Kidney (tissue), 14 donors: ENCODE measurements around the gene PPP1R11. TPM values are rescaled to one million over a fixed set of nuclear protein-coding genes. Genes with fewer than 3 reads are reported as not detected.
"Not testable (repeated sequence)": the region's sequence is repeated elsewhere in the genome, so short reads cannot be mapped to it uniquely, and the experiment has no call there.

Source experiments
- DNase-seq, 5 donors: peaks; one replicate each; pipeline ENCODE4 v3.0.0-alpha.2; 2013 to 2020
- FAIRE-seq: peaks from 2 replicates; lab custom pipeline; 2012; peaks lifted over from hg19 to GRCh38; lab: Jason Lieb, UNC
- H3K27ac ChIP-seq, 2 donors: one replicate each; pipeline ENCODE4 v1.7.0; 2013; ENCODE audit warnings: low read depth in 2 of 2, low read length in 2 of 2, inconsistent platforms in 1 of 2
- H3K27me3 ChIP-seq: one replicate; pipeline ENCODE4 v1.7.1; 2013; ENCODE audit warnings: low read length, inconsistent platforms; ENCODE audit not compliant: control insufficient read depth, insufficient read depth
- H3K36me3 ChIP-seq, 3 donors: one replicate each; pipeline versions ENCODE4 v1.7.0 to v1.7.1; 2013; ENCODE audit warnings: low read length in 3 of 3, control low read depth in 1 of 3, inconsistent platforms in 1 of 3; ENCODE audit not compliant: insufficient read depth in 3 of 3, control insufficient read depth in 2 of 3
- H3K4me1 ChIP-seq, 3 donors: one replicate each; pipeline versions ENCODE4 v1.7.0 to v1.7.1; 2013; ENCODE audit warnings: low read length in 3 of 3, inconsistent platforms in 1 of 3, low read depth in 1 of 3; ENCODE audit not compliant: control insufficient read depth in 2 of 3, insufficient read depth in 2 of 3
- H3K4me3 ChIP-seq, 3 donors: one replicate each; pipeline versions ENCODE4 v1.7.0 to v1.8.1; 2013; ENCODE audit warnings: low read length in 3 of 3, control low read depth in 1 of 3, inconsistent platforms in 1 of 3
- H3K9ac ChIP-seq, 3 donors: one replicate each; pipeline versions ENCODE4 v1.7.0 to v1.7.1; 2013; ENCODE audit warnings: low read length in 3 of 3, control low read depth in 1 of 3, inconsistent platforms in 1 of 3
- H3K9me3 ChIP-seq, 3 donors: one replicate each; pipeline versions ENCODE4 v1.7.0 to v1.7.1; 2013; ENCODE audit warnings: low read length in 3 of 3, control low read depth in 1 of 3, inconsistent platforms in 1 of 3; ENCODE audit not compliant: control insufficient read depth in 2 of 3, insufficient read depth in 1 of 3
- intact Hi-C: fragments of 100-400 bp; cut with DNase I; formaldehyde crosslinking; loops from one replicate; pipeline ENCODE4 v1.11.1; 2022
- polyA plus RNA-seq: library from polyadenylated mRNA; stranded (reverse); fragments of 350-450 nt; fragmentation: Illumina TruSeq; extraction: RNeasy Lipid Tissue Mini Kit (QIAGEN cat#74804); gene quantifications from one replicate; pipeline ENCODE4 v1.2.3, GENCODE V29; 2014; ENCODE audit warnings: low read depth, low replicate concordance; ENCODE audit not compliant: insufficient read depth
- total RNA-seq: library from RNA; stranded (reverse); fragmentation: NEBNext Ultra II Directional; extraction: Animal tissue kit (Norgen Biotek cat#: 25700); gene quantifications from one replicate; pipeline ENCODE4 v1.2.1, GENCODE V29; 2021
- TF ChIP-seq, protein P1 (sequence below): IDR thresholded peaks from 3 replicates; pipeline ENCODE4 v1.5.1; 2012; ENCODE audit warnings: mild to moderate bottlenecking, moderate library complexity, borderline replicate concordance; ENCODE audit not compliant: insufficient read depth; ENCODE audit errors: extremely low read depth
- donor health status: control.
- donor health status: control.
- donor health status: control.
- donor health status: control.
- donor health status: control.
- donor health status: DM: yes; HTN: yes; CAD: no.
- donor health status: Normal renal cell carcinoma (clear cell type).

Gene PPP1R11
- total and polyA plus RNA-seq, 2 donors from 2014 or later: 71.6 to 78.3 TPM

DNA sequence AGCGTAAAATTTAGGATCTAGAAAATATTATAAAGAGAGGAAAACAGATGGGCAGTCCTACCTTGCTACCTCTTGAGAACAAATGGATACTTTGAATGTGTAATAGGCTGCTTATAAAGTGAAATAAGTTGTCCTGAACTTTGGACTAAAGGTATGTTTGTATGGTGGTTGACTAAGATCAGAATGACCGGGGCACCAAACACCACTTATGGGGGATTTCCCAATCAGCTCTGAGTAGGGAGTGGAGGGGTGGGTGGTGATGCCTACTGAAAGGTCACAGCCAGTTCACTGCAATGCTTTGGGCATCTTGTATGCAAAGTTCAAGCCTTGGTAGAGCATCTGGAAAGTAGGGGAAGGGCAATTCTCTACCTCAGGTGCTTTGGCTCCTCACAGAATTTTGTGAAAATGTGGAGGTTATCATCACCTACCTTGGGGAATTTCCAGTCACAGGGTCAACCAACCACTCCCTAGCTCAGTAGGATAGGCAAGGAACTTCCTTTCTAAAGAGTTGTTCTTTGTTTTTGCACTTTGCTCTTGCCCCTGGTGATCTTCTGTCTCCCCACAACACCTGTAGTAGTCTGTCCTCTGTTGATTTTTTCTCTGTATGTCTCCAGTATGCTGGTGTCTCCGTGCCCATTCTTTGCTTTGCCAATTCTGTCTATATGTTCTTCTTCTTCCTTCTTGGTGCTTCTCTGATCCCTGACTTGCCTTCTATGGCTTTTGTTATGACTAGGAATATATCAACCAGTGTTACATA lies 46.2 kb downstream of the PPP1R11 start, which contains the start of gene TRIM31:
TRIM31 (minus strand) TSS at position 88 of the 757 bp plus-strand sequence. CDS start 285 bp downstream, outside the sequence.
- FAIRE-seq: no peak
- no peak within 1 kb of the TSS for H3K27ac ChIP-seq
- no peaks in the 10 kb centered on the region for H3K4me1 ChIP-seq
- no peak within 1 kb of the TSS for H3K9ac ChIP-seq
- no peaks in the 10 kb centered on the region for H3K9me3 ChIP-seq
- intact Hi-C loops: no loop called here
- H3K4me3 ChIP-seq: no peak within 1 kb of the TSS
- TF ChIP-seq, protein P1, sequence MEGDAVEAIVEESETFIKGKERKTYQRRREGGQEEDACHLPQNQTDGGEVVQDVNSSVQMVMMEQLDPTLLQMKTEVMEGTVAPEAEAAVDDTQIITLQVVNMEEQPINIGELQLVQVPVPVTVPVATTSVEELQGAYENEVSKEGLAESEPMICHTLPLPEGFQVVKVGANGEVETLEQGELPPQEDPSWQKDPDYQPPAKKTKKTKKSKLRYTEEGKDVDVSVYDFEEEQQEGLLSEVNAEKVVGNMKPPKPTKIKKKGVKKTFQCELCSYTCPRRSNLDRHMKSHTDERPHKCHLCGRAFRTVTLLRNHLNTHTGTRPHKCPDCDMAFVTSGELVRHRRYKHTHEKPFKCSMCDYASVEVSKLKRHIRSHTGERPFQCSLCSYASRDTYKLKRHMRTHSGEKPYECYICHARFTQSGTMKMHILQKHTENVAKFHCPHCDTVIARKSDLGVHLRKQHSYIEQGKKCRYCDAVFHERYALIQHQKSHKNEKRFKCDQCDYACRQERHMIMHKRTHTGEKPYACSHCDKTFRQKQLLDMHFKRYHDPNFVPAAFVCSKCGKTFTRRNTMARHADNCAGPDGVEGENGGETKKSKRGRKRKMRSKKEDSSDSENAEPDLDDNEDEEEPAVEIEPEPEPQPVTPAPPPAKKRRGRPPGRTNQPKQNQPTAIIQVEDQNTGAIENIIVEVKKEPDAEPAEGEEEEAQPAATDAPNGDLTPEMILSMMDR: no peak
- no peak for DNase-seq
- no peaks in the 10 kb centered on the region for H3K36me3 ChIP-seq
- peaks cover 27% of the 10 kb centered on the region for H3K27me3 ChIP-seq

DNA sequence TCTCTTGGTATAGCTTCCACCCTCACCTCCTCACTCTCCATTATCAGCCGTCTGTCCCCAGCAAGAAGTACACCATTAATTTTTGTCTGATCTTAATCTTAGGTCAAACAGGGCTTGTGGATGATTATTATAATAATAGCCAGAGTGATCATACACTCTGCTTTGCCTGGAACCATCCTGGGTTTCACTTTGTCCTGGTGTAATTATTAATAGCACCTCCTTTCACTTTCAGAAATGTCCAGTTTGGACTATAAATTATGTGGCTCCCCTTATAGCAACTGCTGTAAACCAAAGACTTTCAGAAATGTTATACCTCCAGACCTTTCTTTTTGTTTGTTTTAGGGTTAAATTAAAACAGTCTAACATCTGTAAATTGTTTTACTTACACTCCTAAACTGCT lies 46.8 kb downstream of the PPP1R11 start:
- no peaks in the 10 kb centered on the region for H3K36me3 ChIP-seq
- no peak for DNase-seq
- no peak overlapping the region for H3K4me3 ChIP-seq
- no peaks in the 10 kb centered on the region for H3K4me1 ChIP-seq
- no peak overlapping the region for H3K27ac ChIP-seq
- TF ChIP-seq, protein P1: no peak
- H3K9me3 ChIP-seq: no peaks in the 10 kb centered on the region
- H3K27me3 ChIP-seq: peaks cover 27% of the 10 kb centered on the region
- intact Hi-C loops: no loop called here
- H3K9ac ChIP-seq: no peak overlapping the region
- no peak for FAIRE-seq

DNA sequence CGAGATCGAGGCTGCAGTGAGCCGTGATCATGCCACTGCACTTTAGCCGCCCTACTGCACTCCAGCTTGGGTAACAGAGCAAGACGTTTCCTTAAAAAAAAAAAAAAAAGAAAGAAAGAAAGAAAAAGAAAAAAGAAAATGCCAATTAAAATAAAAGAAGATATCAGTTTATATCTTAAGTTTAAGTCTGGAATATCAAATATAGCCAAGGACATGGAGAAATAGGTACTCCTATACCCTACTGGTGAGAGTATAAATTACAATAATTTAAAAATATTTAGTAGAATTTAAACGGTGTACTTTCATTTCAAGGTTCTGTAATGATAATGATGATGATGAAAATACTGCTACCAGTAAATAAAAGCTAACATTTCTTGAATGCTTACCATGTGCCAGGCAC lies 49.7 kb downstream of the PPP1R11 start:
- Histone ChIP-seq H3K36me3 (no peaks in the 10 kb centered on the region), H3K27ac (no peak overlapping the region), H3K4me1 (no peaks in the 10 kb centered on the region), H3K4me3 (no peak overlapping the region), H3K9me3 (no peaks in the 10 kb centered on the region), H3K27me3 (peaks cover 14% of the 10 kb centered on the region), H3K9ac (no peak overlapping the region)
- no peak for FAIRE-seq
- TF ChIP-seq, protein P1: no peak
- no peak for DNase-seq
- intact Hi-C loops: no loop called here

DNA sequence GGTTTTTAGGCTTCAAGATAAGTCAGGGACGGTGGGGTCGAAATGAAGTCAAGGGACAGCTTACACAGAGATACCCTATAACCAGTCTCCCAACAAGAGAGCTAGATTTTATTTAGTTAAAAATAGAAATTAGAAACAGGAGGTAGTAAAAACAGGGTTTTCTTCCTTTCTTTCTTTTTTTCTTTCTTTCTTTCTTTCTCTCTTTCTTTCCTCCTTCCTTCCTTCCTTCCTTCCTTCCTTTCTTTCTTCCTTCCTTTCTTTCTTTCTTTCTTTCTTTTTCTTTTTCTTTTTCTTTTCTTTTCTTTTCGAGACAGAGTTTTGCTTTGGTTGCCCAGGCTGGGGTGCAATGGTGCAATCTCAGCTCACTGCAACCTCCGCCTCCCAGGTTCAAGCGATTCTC lies 51.7 kb downstream of the PPP1R11 start:
- H3K27ac ChIP-seq, DNase-seq, H3K4me3 ChIP-seq, H3K9me3 ChIP-seq, H3K27me3 ChIP-seq, FAIRE-seq, intact Hi-C loops, H3K36me3 ChIP-seq, H3K4me1 ChIP-seq, H3K9ac ChIP-seq: not testable (repeated sequence)

Other genes with a start within 250 kb of the PPP1R11 start
- 0.35 TPM for gene HLA-G, start 239.4 kb upstream of the PPP1R11 start, total RNA-seq
- gene HLA-G, start 239.4 kb upstream of the PPP1R11 start, polyA plus RNA-seq: 0.37 TPM
- 695 TPM for gene HLA-A, start 124.7 kb upstream of the PPP1R11 start, total RNA-seq
- 1,143 TPM for gene HLA-A, start 124.7 kb upstream of the PPP1R11 start, polyA plus RNA-seq
- 23.3 TPM for gene POLR1H, start 5.9 kb upstream of the PPP1R11 start, total RNA-seq
- gene POLR1H, start 5.9 kb upstream of the PPP1R11 start, polyA plus RNA-seq: 52.8 TPM
- gene RNF39, start 8.6 kb downstream of the PPP1R11 start, total RNA-seq: 1.3 TPM
- gene RNF39, start 8.6 kb downstream of the PPP1R11 start, polyA plus RNA-seq: not detected
- gene TRIM31, start 45.9 kb downstream of the PPP1R11 start, total RNA-seq: 0.22 TPM
- gene TRIM31, start 45.9 kb downstream of the PPP1R11 start, polyA plus RNA-seq: 0.26 TPM
- not detected for gene TRIM40, start 68.9 kb downstream of the PPP1R11 start, total RNA-seq
- gene TRIM40, start 68.9 kb downstream of the PPP1R11 start, polyA plus RNA-seq: not detected
- gene TRIM10, start 94.0 kb downstream of the PPP1R11 start, total RNA-seq: 0.79 TPM
- gene TRIM10, start 94.0 kb downstream of the PPP1R11 start, polyA plus RNA-seq: 1.5 TPM
- gene TRIM15, start 96.3 kb downstream of the PPP1R11 start, total RNA-seq: 2.2 TPM
- gene TRIM15, start 96.3 kb downstream of the PPP1R11 start, polyA plus RNA-seq: 7.1 TPM
- gene TRIM26, start 146.2 kb downstream of the PPP1R11 start, total RNA-seq: 63.9 TPM
- 28.0 TPM for gene TRIM26, start 146.2 kb downstream of the PPP1R11 start, polyA plus RNA-seq